Cardiac fibroblast (primary cell): Measurements from ENCODE around the gene MMP14.
"Not testable (repeated sequence)": the region's sequence is repeated elsewhere in the genome, so short reads cannot be mapped to it uniquely, and the experiment has no call there.

Experiments
- DNase-seq, 2 donors: peaks; one replicate each; pipeline versions ENCODE4 v3.0.0 to v3.0.0-alpha.2; 2010; ENCODE audit warnings: low read depth in 2 of 2
- H3K4me3 ChIP-seq, 2 donors: replicated peaks in 1 of 2; 1 replicate in 1 of 2; 2 replicates in 1 of 2; pipeline ENCODE4 v1.5.1; 2011; ENCODE audit warnings: low read depth in 2 of 2, low read length in 2 of 2, mild to moderate bottlenecking in 2 of 2, moderate library complexity in 1 of 2
- TF ChIP-seq, protein P1 (sequence below): IDR thresholded peaks from one replicate; pipeline ENCODE4 v1.5.1; 2011; ENCODE audit warnings: low read depth, mild to moderate bottlenecking, low read length, inconsistent platforms

Gene MMP14

DNA sequence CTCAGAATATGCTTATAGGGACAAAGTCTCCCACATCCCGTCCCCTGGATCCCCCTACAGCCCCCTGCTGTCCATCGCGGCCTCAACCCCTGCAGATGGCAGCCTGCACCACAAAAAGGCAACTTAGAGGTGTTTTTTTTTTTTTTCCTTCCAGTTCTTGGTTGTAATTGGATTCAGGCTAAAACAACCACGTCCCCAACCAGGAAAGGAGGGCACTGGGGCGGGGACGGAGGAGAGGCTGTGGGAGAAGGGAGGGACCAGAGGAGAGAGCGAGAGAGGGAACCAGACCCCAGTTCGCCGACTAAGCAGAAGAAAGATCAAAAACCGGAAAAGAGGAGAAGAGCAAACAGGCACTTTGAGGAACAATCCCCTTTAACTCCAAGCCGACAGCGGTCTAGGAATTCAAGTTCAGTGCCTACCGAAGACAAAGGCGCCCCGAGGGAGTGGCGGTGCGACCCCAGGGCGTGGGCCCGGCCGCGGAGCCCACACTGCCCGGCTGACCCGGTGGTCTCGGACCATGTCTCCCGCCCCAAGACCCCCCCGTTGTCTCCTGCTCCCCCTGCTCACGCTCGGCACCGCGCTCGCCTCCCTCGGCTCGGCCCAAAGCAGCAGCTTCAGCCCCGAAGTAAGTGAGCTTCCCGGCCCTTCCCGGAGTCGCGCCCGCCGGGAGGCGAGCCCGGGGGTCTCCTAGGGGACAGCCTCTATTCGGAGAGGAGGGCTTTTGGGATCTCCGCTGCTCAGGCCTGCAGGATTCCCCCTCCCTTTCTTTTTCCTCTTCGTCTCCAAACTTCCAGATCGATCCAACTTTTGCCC is at the start of gene MMP14:
Gene MMP14 (plus strand): TSS at position 285 of the 813 bp plus-strand sequence. CDS start 233 bp downstream, at position 518.
- H3K4me3 ChIP-seq = peak within 1 kb of the TSS; percentile 91 to 94
- TF ChIP-seq, protein P1, sequence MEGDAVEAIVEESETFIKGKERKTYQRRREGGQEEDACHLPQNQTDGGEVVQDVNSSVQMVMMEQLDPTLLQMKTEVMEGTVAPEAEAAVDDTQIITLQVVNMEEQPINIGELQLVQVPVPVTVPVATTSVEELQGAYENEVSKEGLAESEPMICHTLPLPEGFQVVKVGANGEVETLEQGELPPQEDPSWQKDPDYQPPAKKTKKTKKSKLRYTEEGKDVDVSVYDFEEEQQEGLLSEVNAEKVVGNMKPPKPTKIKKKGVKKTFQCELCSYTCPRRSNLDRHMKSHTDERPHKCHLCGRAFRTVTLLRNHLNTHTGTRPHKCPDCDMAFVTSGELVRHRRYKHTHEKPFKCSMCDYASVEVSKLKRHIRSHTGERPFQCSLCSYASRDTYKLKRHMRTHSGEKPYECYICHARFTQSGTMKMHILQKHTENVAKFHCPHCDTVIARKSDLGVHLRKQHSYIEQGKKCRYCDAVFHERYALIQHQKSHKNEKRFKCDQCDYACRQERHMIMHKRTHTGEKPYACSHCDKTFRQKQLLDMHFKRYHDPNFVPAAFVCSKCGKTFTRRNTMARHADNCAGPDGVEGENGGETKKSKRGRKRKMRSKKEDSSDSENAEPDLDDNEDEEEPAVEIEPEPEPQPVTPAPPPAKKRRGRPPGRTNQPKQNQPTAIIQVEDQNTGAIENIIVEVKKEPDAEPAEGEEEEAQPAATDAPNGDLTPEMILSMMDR = peak; percentile 48
- peak; percentile 92 to 95 for DNase-seq

- TF ChIP-seq, protein P1 = no peak
- no peak for DNase-seq
- no peak overlapping the region for H3K4me3 ChIP-seq
Measured at GRCh38 chr14:22786685-22787084, 49.7 kb upstream of the MMP14 start.

DNA sequence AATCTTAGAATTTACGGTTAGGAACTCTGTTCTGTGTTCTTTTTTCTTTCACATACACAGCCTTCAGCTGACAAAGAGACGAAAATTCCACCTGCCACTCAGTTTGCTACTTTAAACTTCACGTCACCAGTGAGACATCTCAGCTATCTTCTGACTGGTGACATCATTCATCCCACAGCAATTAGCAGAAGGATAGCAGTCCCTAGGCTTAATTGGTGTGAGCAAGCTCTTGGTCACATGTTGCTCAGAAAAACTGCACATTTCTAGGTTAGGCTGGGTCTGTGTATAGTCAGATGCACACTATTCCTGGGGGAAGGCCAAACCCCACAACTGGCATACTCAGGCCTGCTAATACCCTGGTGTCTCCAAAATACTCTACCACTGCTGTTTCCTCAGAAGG is 45.1 kb upstream of the MMP14 start:
- H3K4me3 ChIP-seq = no peak overlapping the region
- peak; percentile 47 to 60 for DNase-seq
- TF ChIP-seq, protein P1 = no peak

GRCh38 chr14:22792158-22792557 is 44.2 kb upstream of the MMP14 start:
- no peak for DNase-seq
- no peak overlapping the region for H3K4me3 ChIP-seq
- TF ChIP-seq, protein P1 = no peak

GRCh38 chr14:22793550-22793949 is 42.8 kb upstream of the MMP14 start:
- DNase-seq, H3K4me3 ChIP-seq: not testable (repeated sequence)

GRCh38 chr14:22793976-22794375 is 42.4 kb upstream of the MMP14 start:
- TF ChIP-seq, protein P1 = no peak
- DNase-seq = no peak
- no peak overlapping the region for H3K4me3 ChIP-seq

- no peak for DNase-seq
- H3K4me3 ChIP-seq = no peak overlapping the region
- TF ChIP-seq, protein P1 = no peak
Measured at GRCh38 chr14:22794551-22794951, 41.8 kb upstream of the MMP14 start.
